ENCODE results near the gene ZNF100. TPM values are rescaled to one million over a fixed set of nuclear protein-coding genes. Genes with fewer than 3 reads are reported as not detected.

ZNF100 gene
- total and polyA plus RNA-seq, 9 of the 15 experiments (the other 6 are each of a cell fraction or from before 2014, with no cell fraction given): 4.5 to 27.2 (median 19.6) TPM

DNA sequence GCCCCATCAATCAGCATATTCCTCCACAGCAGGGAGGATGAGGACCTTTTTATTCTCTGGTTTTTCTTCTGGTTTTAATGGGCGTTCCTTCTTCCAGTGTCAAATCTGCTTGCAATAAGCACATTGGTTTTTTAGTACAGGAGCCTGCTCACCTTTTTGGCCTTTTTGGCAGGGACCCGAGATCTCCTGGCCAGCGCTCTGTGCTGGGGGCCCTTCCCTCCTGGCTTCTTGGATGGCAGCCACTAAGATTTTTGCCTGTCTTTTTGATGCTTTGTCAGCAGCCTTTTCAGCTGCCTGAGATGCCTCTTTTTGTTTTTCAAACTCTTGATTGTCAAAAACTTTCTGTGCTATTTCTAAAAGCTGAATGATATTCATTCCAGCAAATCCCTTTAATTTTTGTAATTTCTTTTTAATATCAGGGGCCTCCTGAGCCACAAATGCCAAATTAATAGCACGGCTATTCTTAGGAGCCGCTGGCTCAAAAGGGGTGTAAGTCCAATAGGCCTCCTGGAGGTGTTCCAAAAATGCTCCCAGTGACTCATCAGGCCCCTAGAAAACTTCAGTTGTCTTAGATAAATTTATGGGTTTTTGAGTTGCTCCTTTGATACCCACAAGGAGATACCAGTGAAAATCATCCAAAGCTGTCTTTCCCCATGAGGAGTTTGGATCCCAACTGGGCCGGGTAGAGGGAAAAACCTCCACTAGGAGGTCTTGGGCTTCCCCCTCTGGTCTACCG, 73.0 kb downstream of the ZNF100 start:
- Histone ChIP-seq H3K9me3 (replicated peaks; ENCODE audit: control insufficient read depth, insufficient read depth, low read depth, low read length) (no peaks in the 10 kb centered on the region; the same call in 1 of the 2 replicates), H2AFZ (ENCODE audit: low read depth, low read length) (peak overlapping the region; percentile 58; the same call in 1 of the 2 replicates), H3K27ac (ENCODE audit: extremely low read depth, low read depth, low read length) (peak overlapping the region; percentile 47; the same call in 2 of the 3 replicates), H3K27me3 (ENCODE audit: control insufficient read depth in 2 of 2, insufficient read depth in 2 of 2, low read length in 2 of 2) (no peaks in the 10 kb centered on the region), H3K4me3 (no peak overlapping the region), H3K36me3 (ENCODE audit: control insufficient read depth, insufficient read depth, low read length) (no peaks in the 10 kb centered on the region), H3K4me1 (replicated peaks in 1 of 2; ENCODE audit: control insufficient read depth in 2 of 2, insufficient read depth in 2 of 2, low read length in 2 of 2) (peaks cover 11 to 17% of the 10 kb centered on the region in 2 experiments), H3K79me2 (ENCODE audit: control insufficient read depth, insufficient read depth, low read length) (no peaks in the 10 kb centered on the region), H4K20me1 (replicated peaks; ENCODE audit: control insufficient read depth, insufficient read depth, low read length) (no peaks in the 10 kb centered on the region), H3K4me2 (ENCODE audit: insufficient read depth, low read length) (peak overlapping the region; percentile 28; the same call in 1 of the 2 replicates), H3K9me1 (ENCODE audit: control insufficient read depth, insufficient read depth, low read length) (no peaks in the 10 kb centered on the region), H3K9ac (ENCODE audit: insufficient read depth in 1 of 2, low read depth in 2 of 2, low read length in 2 of 2) (no peak overlapping the region)
- FAIRE-seq: peak; percentile 71
- peak; percentile 68 for ATAC-seq
- BruUV-seq (replicated peaks): no TSS peak
- WGBS (ENCODE audit: insufficient coverage, low coverage, missing lambda C conversion rate): 14% methylated on average over 7 of the region's 7 CpGs
- CTCF ChIA-PET (ENCODE audit: low intra/inter-chr PET ratio): no interaction called here
- peak; percentile 20 to 75 (median 43) for DNase-seq (ENCODE audit: extremely low read depth in 1 of 4, low spot score in 3 of 4)
- intact Hi-C loops (cut with micrococcal nuclease) (loop anchor here (10.0 kb wide), 1 partner anchor 850 kb away; no protein-coding TSS in a partner anchor), in situ Hi-C loops (cut with MboI) (no loop called here)
- POLR2A ChIA-PET: interaction anchor here (0.6 to 1.0 kb wide), 2 partner anchors 9 to 749 kb away, joined by 3 to 4 read pairs; no protein-coding TSS in a partner anchor
- no peak for TF ChIP-seq RAD51 (IDR thresholded peaks at IDR 0.05; ENCODE audit: borderline replicate concordance, low read depth)
- TF ChIP-seq ARID1B (IDR thresholded peaks at IDR 0.05): peak; percentile 45; the same call in 1 of the 2 replicates
- no peak for TF ChIP-seq ZNF717 (CRISPR knock-in tag; IDR thresholded peaks at IDR 0.05)
- no peak for TF ChIP-seq BCL6 (CRISPR knock-in tag; IDR thresholded peaks at IDR 0.05)
- TF ChIP-seq, protein P1, sequence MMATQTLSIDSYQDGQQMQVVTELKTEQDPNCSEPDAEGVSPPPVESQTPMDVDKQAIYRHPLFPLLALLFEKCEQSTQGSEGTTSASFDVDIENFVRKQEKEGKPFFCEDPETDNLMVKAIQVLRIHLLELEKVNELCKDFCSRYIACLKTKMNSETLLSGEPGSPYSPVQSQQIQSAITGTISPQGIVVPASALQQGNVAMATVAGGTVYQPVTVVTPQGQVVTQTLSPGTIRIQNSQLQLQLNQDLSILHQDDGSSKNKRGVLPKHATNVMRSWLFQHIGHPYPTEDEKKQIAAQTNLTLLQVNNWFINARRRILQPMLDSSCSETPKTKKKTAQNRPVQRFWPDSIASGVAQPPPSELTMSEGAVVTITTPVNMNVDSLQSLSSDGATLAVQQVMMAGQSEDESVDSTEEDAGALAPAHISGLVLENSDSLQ (IDR thresholded peaks at IDR 0.05): peak; percentile 58
- peak; percentile 85 for TF ChIP-seq FOSL1 (tag; conservative IDR thresholded peaks at IDR 0.05)
- TF ChIP-seq, protein P2, sequence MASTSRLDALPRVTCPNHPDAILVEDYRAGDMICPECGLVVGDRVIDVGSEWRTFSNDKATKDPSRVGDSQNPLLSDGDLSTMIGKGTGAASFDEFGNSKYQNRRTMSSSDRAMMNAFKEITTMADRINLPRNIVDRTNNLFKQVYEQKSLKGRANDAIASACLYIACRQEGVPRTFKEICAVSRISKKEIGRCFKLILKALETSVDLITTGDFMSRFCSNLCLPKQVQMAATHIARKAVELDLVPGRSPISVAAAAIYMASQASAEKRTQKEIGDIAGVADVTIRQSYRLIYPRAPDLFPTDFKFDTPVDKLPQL (IDR thresholded peaks at IDR 0.05; ENCODE audit: extremely low read depth, insufficient read length): no peak
- 0 out of 4 replicates have a peak, but pooled peaks of 1 of the 2 experiments have one; percentile 3 for TF ChIP-seq RCOR1 (IDR thresholded peaks at IDR 0.05; ENCODE audit: borderline replicate concordance in 1 of 2, low read depth in 2 of 2, low read length in 2 of 2)
- peak; percentile 74 for TF ChIP-seq JUN (IDR thresholded peaks at IDR 0.05; ENCODE audit: borderline replicate concordance, low read depth, low read length)
- no peak for TF ChIP-seq JUN (CRISPR knock-in tag; IDR thresholded peaks at IDR 0.05; ENCODE audit: borderline replicate concordance)
- TF ChIP-seq, protein P3, sequence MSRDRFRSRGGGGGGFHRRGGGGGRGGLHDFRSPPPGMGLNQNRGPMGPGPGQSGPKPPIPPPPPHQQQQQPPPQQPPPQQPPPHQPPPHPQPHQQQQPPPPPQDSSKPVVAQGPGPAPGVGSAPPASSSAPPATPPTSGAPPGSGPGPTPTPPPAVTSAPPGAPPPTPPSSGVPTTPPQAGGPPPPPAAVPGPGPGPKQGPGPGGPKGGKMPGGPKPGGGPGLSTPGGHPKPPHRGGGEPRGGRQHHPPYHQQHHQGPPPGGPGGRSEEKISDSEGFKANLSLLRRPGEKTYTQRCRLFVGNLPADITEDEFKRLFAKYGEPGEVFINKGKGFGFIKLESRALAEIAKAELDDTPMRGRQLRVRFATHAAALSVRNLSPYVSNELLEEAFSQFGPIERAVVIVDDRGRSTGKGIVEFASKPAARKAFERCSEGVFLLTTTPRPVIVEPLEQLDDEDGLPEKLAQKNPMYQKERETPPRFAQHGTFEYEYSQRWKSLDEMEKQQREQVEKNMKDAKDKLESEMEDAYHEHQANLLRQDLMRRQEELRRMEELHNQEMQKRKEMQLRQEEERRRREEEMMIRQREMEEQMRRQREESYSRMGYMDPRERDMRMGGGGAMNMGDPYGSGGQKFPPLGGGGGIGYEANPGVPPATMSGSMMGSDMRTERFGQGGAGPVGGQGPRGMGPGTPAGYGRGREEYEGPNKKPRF (IDR thresholded peaks at IDR 0.05; ENCODE audit: low read depth, low read length): no peak
- TF ChIP-seq POLR2B (IDR thresholded peaks at IDR 0.05; ENCODE audit: low read depth, partially characterized antibody): no peak
- peak; percentile 31; the same call in 1 of the 2 replicates for TF ChIP-seq DPF2 (IDR thresholded peaks at IDR 0.05)
- no peak for TF ChIP-seq KAT8 (IDR thresholded peaks at IDR 0.05; ENCODE audit: low read depth)
- no peak for TF ChIP-seq IFI16 (CRISPR knock-in tag; IDR thresholded peaks at IDR 0.05)
- TF ChIP-seq ZNF239 (CRISPR knock-in tag; IDR thresholded peaks at IDR 0.05): no peak
- peak; percentile 23; the same call in 1 of the 2 replicates for TF ChIP-seq EP300 (IDR thresholded peaks at IDR 0.05; ENCODE audit: low read length)
- TF ChIP-seq OTX1 (CRISPR knock-in tag; IDR thresholded peaks at IDR 0.05): no peak
- TF ChIP-seq ETV1 (tag; conservative IDR thresholded peaks at IDR 0.05; ENCODE audit: low read depth): no peak
- no peak for TF ChIP-seq HIVEP1 (CRISPR knock-in tag; IDR thresholded peaks at IDR 0.05)
- peak; percentile 47; the same call in 1 of the 2 replicates for TF ChIP-seq SMARCE1 (IDR thresholded peaks at IDR 0.05)

All from K562 (cell line).